Ascending aorta (tissue), 2 donors: ENCODE results near the gene MAK. TPM values are rescaled to one million over a fixed set of nuclear protein-coding genes. Genes with fewer than 3 reads are reported as not detected.

ENCODE experiments used
- DNase-seq, 2 donors: peaks; one replicate each; pipeline ENCODE4 v3.0.0-alpha.2; 2019; ENCODE audit warnings: low spot score in 2 of 2
- H3K27ac ChIP-seq, 2 donors: fragments of 200-600 bp; sonication (generic); one replicate each; pipeline ENCODE4 v1.5.1; 2016 to 2017; ENCODE audit warnings: mild to moderate bottlenecking in 1 of 2
- H3K27me3 ChIP-seq: fragments of 200-600 bp; sonication (generic); one replicate; pipeline ENCODE4 v1.5.1; 2017
- H3K36me3 ChIP-seq, 2 donors: fragments of 200-600 bp; sonication (generic); one replicate each; pipeline ENCODE4 v1.5.1; 2016
- H3K4me1 ChIP-seq, 2 donors: fragments of 200-600 bp; sonication (generic); one replicate each; pipeline ENCODE4 v1.5.1; 2016 to 2017; ENCODE audit warnings: mild to moderate bottlenecking in 1 of 2
- H3K4me3 ChIP-seq, 2 donors: fragments of 200-600 bp; sonication (generic); one replicate each; pipeline ENCODE4 v1.5.1; 2016 to 2017; ENCODE audit warnings: mild to moderate bottlenecking in 1 of 2
- H3K9me3 ChIP-seq, 2 donors: fragments of 200-600 bp; sonication (generic); one replicate each; pipeline ENCODE4 v1.5.1; 2016
- CTCF ChIP-seq, 3 experiments: fragments of 200-600 bp in 2 of 3; fragments of 450-650 bp in 1 of 3; sonication (generic) in 2 of 3; IDR thresholded peaks; one replicate each; pipeline ENCODE4 v1.5.1; 2016 to 2019; ENCODE audit warnings: antibody characterized with exemption in 3 of 3, mild to moderate bottlenecking in 1 of 3, moderate library complexity in 1 of 3
- intact Hi-C: fragments of 100-400 bp; cut with DNase I; formaldehyde crosslinking; loops from one replicate; pipeline ENCODE4 v1.15.1; 2023
- total RNA-seq: library from RNA; depleted of rRNA; stranded (reverse); fragments of >200 nt; gene quantifications from one replicate; pipeline ENCODE4 v1.1.0, GENCODE V29; 2016

MAK gene
- total RNA-seq, 1 donor from 2014 or later: not detected

- H3K4me1 ChIP-seq: no peaks in the 10 kb centered on the region
- TF ChIP-seq CTCF (IDR thresholded peaks at IDR 0.05): no peak
- intact Hi-C loops: no loop called here
- H3K36me3 ChIP-seq: peaks cover 0 to 4% of the 10 kb centered on the region in 2 donors
- no peaks in the 10 kb centered on the region for H3K27me3 ChIP-seq
- DNase-seq: no peak
- no peak overlapping the region for H3K27ac ChIP-seq
- H3K9me3 ChIP-seq: no peaks in the 10 kb centered on the region
- H3K4me3 ChIP-seq: no peak overlapping the region
Measured at GRCh38 chr6:10793035-10793434, 45.3 kb downstream of the MAK start.

- H3K27ac ChIP-seq: no peak overlapping the region
- DNase-seq: no peak
Measured at GRCh38 chr6:10792101-10792500, 46.2 kb downstream of the MAK start.

GRCh38 chr6:10791673-10792072, 46.7 kb downstream of the MAK start:
- no peaks in the 10 kb centered on the region for H3K27me3 ChIP-seq
- H3K4me3 ChIP-seq: no peak overlapping the region
- intact Hi-C loops: no loop called here
- H3K27ac ChIP-seq: no peak overlapping the region
- peaks cover 0 to 4% of the 10 kb centered on the region in 2 donors for H3K36me3 ChIP-seq
- no peak for DNase-seq
- TF ChIP-seq CTCF (IDR thresholded peaks at IDR 0.05): no peak
- no peaks in the 10 kb centered on the region for H3K4me1 ChIP-seq
- no peaks in the 10 kb centered on the region for H3K9me3 ChIP-seq

More at GRCh38 chr6:10792101-10792500, 46.2 kb downstream of the MAK start:
- TF ChIP-seq CTCF (IDR thresholded peaks at IDR 0.05): no peak
- Histone ChIP-seq H3K4me3 (no peak overlapping the region), H3K36me3 (peaks cover 0 to 4% of the 10 kb centered on the region in 2 donors), H3K9me3 (no peaks in the 10 kb centered on the region), H3K4me1 (no peaks in the 10 kb centered on the region), H3K27me3 (no peaks in the 10 kb centered on the region)
- intact Hi-C loops: no loop called here

GRCh38 chr6:10779076-10779475, 59.3 kb downstream of the MAK start:
- no peak for DNase-seq
- Histone ChIP-seq H3K27ac (no peak overlapping the region), H3K36me3 (peaks cover 19 to 24% of the 10 kb centered on the region in 2 donors), H3K27me3 (no peaks in the 10 kb centered on the region), H3K9me3 (no peaks in the 10 kb centered on the region), H3K4me1 (no peaks in the 10 kb centered on the region), H3K4me3 (no peak overlapping the region)
- intact Hi-C loops: no loop called here
- no peak for TF ChIP-seq CTCF (IDR thresholded peaks at IDR 0.05)

GRCh38 chr6:10778230-10778629, 60.1 kb downstream of the MAK start:
- H3K27ac ChIP-seq: no peak overlapping the region
- intact Hi-C loops: no loop called here
- no peak for DNase-seq
- H3K36me3 ChIP-seq: peaks cover 19 to 22% of the 10 kb centered on the region in 2 donors
- no peaks in the 10 kb centered on the region for H3K27me3 ChIP-seq
- H3K4me3 ChIP-seq: no peak overlapping the region
- no peaks in the 10 kb centered on the region for H3K9me3 ChIP-seq
- H3K4me1 ChIP-seq: no peaks in the 10 kb centered on the region
- no peak for TF ChIP-seq CTCF (IDR thresholded peaks at IDR 0.05)

- no peak overlapping the region for H3K4me3 ChIP-seq
- DNase-seq: no peak
- H3K36me3 ChIP-seq: peaks cover 23 to 26% of the 10 kb centered on the region in 2 donors
- no peaks in the 10 kb centered on the region for H3K9me3 ChIP-seq
- H3K27me3 ChIP-seq: no peaks in the 10 kb centered on the region
- intact Hi-C loops: no loop called here
- no peak overlapping the region for H3K27ac ChIP-seq
- no peaks in the 10 kb centered on the region for H3K4me1 ChIP-seq
- no peak for TF ChIP-seq CTCF (IDR thresholded peaks at IDR 0.05)
Measured at GRCh38 chr6:10771371-10771894, 66.9 kb downstream of the MAK start.
